DMS53 treated with DMSO at 0.1 percent for 48 hours (cell line): ENCODE data around the gene TTC7B.

Experiments
- DNase-seq: peaks from one replicate; lab custom pipeline; 2025; ENCODE audit not compliant: unreplicated experiment; lab: John Stamatoyannopoulos, UW

TTC7B gene

GRCh38 chr14:90624227-90624626 lies 192.0 kb downstream of the TTC7B start:
- no peak for DNase-seq

GRCh38 chr14:90621201-90621600 lies 195.0 kb downstream of the TTC7B start:
- DNase-seq, result no peak

- no peak for DNase-seq
Measured at GRCh38 chr14:90620568-90621077, 195.6 kb downstream of the TTC7B start.

GRCh38 chr14:90619911-90620310 lies 196.3 kb downstream of the TTC7B start:
- DNase-seq, result no peak

- no peak for DNase-seq
Measured at GRCh38 chr14:90617961-90618360, 198.3 kb downstream of the TTC7B start.

- DNase-seq, result no peak
Measured at GRCh38 chr14:90616881-90617280, 199.3 kb downstream of the TTC7B start.

- DNase-seq, result no peak
Measured at GRCh38 chr14:90616313-90616712, 199.9 kb downstream of the TTC7B start.

- DNase-seq, result no peak
Measured at GRCh38 chr14:90615517-90616060, 200.6 kb downstream of the TTC7B start.

- no peak for DNase-seq
Measured at GRCh38 chr14:90614696-90615516, 201.3 kb downstream of the TTC7B start.

GRCh38 chr14:90613997-90614396 lies 202.2 kb downstream of the TTC7B start:
- no peak for DNase-seq

- DNase-seq, result no peak
Measured at GRCh38 chr14:90613453-90613852, 202.8 kb downstream of the TTC7B start.

- no peak for DNase-seq
Measured at GRCh38 chr14:90612801-90613200, 203.4 kb downstream of the TTC7B start.

- DNase-seq, result no peak
Measured at GRCh38 chr14:90611936-90612335, 204.3 kb downstream of the TTC7B start.

GRCh38 chr14:90611501-90611900 lies 204.7 kb downstream of the TTC7B start:
- DNase-seq, result no peak

- no peak for DNase-seq
Measured at GRCh38 chr14:90610346-90611040, 205.7 kb downstream of the TTC7B start.

GRCh38 chr14:90609376-90609775 lies 206.9 kb downstream of the TTC7B start:
- DNase-seq, result no peak

- DNase-seq, result no peak
Measured at GRCh38 chr14:90608929-90609341, 207.3 kb downstream of the TTC7B start.

- DNase-seq, result no peak
Measured at GRCh38 chr14:90608281-90608680, 207.9 kb downstream of the TTC7B start.

GRCh38 chr14:90607141-90607540 lies 209.1 kb downstream of the TTC7B start:
- DNase-seq, result no peak

- no peak for DNase-seq
Measured at GRCh38 chr14:90606434-90606833, 209.8 kb downstream of the TTC7B start.

GRCh38 chr14:90605430-90605829 lies 210.8 kb downstream of the TTC7B start:
- no peak for DNase-seq

- no peak for DNase-seq
Measured at GRCh38 chr14:90604356-90604755, 211.9 kb downstream of the TTC7B start.
